Posterior vena cava (tissue), 2 donors: ENCODE results near the gene SEMA7A. TPM values are rescaled to one million over a fixed set of nuclear protein-coding genes. Genes with fewer than 3 reads are reported as not detected.
"Not testable (repeated sequence)": the region's sequence is repeated elsewhere in the genome, so short reads cannot be mapped to it uniquely, and the experiment has no call there.

ENCODE experiments used
- DNase-seq: peaks from one replicate; pipeline ENCODE4 v3.0.0-alpha.2; 2020; ENCODE audit warnings: low spot score
- intact Hi-C, 2 donors: fragments of 100-400 bp; cut with DNase I; formaldehyde crosslinking; loops; one replicate each; pipeline versions ENCODE4 v1.14.1 to v1.14.2; 2022 to 2023
- long read RNA-seq, 2 donors: library from polyadenylated mRNA; unstranded; transcript quantifications; one replicate each; pipeline ENCODE4 v2.0.0, GENCODE V29; 2020 to 2021
- total RNA-seq, 2 donors: library from RNA; stranded (reverse); fragmentation: NEBNext Ultra II Directional; extraction: Animal tissue kit (Norgen Biotek cat#: 25700); gene quantifications; one replicate each; pipeline ENCODE4 v1.2.1, GENCODE V29; 2021
- donor health status: DM: yes; HTN: yes; CAD: no.
- donor health status: DM: yes; HTN: yes; CAD: no.

SEMA7A gene, protein sequence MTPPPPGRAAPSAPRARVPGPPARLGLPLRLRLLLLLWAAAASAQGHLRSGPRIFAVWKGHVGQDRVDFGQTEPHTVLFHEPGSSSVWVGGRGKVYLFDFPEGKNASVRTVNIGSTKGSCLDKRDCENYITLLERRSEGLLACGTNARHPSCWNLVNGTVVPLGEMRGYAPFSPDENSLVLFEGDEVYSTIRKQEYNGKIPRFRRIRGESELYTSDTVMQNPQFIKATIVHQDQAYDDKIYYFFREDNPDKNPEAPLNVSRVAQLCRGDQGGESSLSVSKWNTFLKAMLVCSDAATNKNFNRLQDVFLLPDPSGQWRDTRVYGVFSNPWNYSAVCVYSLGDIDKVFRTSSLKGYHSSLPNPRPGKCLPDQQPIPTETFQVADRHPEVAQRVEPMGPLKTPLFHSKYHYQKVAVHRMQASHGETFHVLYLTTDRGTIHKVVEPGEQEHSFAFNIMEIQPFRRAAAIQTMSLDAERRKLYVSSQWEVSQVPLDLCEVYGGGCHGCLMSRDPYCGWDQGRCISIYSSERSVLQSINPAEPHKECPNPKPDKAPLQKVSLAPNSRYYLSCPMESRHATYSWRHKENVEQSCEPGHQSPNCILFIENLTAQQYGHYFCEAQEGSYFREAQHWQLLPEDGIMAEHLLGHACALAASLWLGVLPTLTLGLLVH
- total RNA-seq, result 1 to 10 TPM; 1.2 to 2.0 TPM
- long read RNA-seq, donor 1, result 0 reads
- long read RNA-seq, donor 2, result 0 reads

DNA sequence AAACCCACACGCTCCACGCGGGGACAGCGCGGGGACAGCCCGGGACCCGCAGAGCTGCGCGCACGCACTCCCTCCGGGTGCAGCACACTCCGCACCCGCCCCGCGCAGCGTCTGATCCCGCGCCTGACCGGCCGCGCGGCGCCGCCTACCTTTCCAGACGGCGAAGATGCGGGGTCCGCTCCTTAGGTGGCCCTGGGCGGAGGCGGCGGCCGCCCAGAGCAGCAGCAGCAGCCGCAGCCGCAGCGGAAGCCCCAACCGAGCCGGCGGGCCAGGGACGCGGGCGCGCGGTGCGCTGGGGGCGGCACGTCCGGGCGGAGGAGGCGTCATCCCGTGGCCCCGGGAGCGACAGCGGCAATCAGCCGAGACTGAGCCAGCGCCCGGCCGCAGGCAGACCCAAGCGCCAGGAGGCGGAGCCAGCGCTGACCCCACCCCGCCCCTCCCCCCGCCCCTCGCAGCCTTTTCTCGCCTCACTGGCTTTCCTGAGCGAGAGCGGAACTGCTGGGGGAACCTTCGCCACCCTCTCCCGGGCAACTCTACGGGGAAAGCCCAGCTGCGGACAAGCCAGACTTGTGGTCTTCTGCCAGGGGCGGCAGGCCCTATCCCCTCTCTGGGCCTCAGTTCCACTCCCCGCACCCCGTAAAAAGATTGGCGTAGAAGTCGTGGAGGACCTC, at the start of gene SEMA7A:
Gene SEMA7A, minus strand, starts transcription at position 367 of the 671 bp plus-strand sequence. Its CDS starts 40 bp downstream, at position 327.
- intact Hi-C loops, result no loop called here
- peak; percentile 93 for DNase-seq

DNA sequence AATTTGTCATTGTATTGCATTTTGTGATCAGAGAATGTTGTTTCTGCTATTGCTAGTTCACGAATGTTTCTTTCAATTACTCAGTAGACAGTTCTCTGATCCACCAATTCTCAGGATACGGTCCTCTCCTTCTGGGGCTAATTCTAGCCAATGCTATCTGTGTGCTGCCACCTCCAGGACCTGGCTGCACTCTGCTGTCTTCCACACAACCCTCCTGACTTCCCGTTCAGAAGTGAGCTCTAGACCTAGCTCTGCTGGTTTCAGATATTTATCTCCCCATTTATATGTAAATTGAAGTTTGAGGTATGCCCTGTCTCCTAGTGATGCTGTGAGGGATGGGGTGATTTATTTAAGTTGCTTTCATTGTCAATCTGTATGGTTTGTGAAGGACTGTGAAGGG, 48.9 kb upstream of the SEMA7A start:
- DNase-seq, result no peak

DNA sequence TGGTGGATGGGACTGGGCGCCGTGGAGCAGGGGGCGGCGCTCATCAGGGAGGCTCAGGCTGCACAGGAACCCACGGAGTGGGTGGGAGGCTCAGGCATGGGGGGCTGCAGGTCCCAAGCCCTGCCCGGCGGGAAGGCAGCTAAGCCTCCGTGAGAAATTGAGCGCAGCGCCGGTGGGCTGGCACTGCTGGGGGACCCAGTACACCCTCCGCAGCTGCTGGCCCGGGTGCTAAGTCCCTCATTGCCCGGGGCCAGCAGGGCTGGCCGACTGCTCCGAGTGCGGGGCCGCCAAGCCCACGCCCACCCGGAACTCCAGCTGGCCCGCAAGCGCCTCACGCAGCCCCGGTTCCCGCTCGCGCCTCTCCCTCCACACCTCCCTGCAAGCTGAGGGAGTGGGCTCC, 46.6 kb upstream of the SEMA7A start:
- intact Hi-C loops, DNase-seq: not testable (repeated sequence)

More for the DNA sequence above, 48.9 kb upstream of the SEMA7A start:
- intact Hi-C loops, result no loop called here

DNA sequence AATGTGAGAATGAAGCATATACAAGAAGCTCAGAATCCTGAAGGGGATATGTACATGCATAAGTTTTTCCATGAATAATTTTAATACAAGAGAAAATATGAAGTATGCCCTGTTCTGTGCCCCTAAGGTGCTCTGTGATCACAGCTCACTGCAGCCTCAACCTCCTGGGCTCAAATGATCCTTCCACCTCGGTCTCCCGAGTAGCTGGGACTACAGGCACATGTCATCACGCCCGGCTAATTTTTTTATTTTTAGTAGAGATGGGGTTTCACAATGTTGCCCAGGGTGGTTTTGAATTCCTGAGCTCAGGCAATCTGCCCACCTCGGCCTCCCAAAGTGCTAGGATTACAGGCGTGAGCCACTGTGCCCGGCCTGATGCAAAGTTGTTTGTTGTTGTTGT, 37.9 kb upstream of the SEMA7A start:
- DNase-seq, intact Hi-C loops: not testable (repeated sequence)

DNA sequence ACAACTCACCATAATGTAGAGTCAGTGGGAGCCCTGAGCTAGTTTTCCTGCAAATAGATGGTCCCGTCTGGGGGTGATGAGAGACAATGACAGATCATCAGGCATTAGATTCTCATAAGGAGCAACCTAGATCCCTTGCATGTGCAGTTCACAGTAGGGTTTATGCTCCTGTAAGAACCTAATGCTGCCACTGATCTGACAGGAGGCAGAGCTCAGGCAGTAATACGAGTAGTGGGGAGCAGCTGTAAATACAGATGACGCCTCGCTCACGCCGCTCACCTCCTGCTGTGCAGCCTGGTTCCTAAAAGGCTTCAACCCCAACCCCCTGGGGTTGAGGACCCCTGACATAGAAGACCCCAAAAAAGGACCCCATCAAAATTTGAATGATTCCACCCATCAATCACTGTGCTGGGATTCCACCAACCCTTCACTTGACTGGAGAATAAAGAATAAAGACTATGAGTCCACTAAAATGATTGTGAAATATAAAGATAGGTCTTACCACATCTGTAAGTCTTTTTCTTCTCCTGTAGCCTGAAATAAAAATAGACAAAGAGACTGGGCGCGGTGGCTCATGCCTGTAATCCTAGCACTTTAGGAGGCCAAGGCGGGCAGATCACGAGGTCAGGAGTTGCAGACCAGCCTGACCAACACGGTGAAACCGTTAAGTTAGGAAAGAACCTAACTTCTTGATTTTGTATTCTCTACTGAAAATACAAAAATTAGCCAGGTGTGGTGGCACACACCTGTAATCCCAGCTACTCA, 37.1 kb upstream of the SEMA7A start:
- DNase-seq, result no peak
- intact Hi-C loops, result no loop called here

DNA sequence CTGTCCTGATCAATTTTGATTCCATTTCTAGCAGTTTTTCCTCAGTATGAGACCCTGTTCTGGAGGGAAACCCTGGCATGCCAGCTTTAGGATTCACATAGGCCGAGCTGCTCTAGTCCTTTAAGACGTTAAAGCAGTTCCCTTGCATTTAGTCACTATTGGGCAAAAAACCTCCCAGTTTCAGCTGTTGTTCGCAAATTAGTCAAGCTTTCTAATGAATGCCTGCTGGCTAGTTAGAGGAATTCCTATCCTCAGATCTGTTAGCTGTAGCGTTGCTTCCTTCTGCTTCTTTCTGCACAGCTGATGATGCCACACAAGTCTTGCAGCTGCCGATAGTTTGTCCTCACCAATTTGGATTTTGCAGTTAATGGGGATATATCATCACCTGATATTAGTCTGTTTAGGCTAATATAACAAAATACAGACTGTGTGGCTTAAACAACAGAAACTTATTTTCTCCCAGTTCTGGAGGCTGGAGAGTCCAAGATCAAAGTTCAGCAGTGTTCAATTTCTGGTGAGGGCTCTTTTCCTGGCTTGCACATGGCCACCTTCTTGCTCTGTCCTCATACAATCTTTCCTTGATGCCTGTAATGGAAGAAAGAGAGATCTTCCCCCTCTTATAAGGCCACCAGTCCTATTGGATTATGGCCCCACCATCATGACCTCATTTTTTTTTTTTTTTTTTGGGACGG, 34.7 kb upstream of the SEMA7A start:
- no peak for DNase-seq
- intact Hi-C loops, result no loop called here

DNA sequence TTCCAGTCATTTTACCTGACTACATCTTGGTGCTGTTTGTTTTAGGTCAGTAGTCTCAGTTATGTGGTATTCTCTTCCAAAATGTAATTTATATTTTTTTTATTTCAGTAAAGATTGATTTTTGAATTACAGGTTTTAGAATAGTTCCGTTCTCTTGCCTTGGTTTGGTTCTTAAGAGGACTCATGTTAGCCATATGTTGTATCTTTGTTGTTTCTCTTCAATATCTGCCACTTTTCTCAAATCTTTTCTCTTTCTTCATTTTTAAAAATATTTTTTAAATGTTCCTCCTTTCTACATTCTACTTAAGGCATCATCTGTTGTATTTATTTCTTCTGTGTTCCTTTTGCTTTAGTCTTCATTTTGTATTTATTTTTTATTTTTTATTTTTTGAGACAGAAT, 32.8 kb upstream of the SEMA7A start:
- intact Hi-C loops, result no loop called here
- no peak for DNase-seq

DNA sequence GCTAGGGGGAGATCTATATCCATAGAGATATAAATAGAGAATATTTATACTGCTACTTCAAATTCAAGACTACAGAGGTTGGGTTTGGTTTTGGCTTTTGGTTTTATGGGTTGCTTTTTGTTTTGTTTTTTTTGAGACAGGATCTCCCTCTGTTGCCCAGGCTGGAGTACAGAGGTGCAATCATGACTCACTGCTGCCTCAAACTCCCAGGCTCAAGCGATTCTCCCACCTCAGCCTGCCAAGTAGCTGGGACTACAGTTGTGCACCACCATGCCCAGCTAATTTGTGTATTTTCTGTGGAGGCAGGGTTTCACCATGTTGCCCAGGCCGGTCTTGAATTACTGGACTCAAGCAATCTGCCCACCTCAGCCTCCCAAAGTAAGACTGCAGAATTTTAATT, 31.1 kb upstream of the SEMA7A start:
- DNase-seq, result no peak
- intact Hi-C loops, result no loop called here

DNA sequence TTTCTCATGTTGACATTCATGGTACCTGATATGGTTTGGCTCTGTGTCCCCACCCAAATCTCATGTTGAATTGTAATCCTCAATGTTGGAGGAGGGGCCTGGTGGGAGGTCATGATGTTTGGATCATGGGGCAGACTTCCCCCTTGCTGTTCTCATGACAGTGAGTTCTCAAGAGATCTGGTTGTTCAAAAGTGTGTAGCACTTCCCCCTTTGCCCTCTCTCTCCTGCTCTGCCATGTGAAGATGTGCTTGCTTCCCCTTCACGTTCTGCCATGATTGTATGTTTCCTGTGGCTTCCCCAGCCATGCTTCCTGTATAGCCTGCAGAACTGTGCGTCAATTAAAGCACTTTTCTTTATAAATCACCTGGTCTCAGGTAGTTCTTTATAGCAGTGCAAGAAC, 30.5 kb upstream of the SEMA7A start:
- intact Hi-C loops, result no loop called here
- DNase-seq, result no peak

DNA sequence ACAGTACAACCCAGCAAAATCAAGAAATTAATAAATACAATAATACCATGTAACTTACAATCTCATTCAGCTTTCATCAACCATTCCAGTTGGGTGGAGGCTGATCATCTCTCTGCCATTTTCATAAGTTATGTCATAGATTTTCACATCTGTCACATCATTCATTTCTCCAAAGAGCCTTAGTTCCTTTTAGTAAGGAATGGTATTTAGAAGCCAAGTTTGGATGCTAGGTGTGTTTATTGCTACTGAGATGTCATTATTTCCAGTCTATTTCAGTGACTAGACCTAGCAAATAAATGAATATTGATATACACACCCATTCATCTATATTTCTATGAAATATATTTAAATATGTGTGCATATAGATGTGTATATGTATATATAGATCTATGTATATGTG, 29.9 kb upstream of the SEMA7A start:
- intact Hi-C loops, result no loop called here

DNA sequence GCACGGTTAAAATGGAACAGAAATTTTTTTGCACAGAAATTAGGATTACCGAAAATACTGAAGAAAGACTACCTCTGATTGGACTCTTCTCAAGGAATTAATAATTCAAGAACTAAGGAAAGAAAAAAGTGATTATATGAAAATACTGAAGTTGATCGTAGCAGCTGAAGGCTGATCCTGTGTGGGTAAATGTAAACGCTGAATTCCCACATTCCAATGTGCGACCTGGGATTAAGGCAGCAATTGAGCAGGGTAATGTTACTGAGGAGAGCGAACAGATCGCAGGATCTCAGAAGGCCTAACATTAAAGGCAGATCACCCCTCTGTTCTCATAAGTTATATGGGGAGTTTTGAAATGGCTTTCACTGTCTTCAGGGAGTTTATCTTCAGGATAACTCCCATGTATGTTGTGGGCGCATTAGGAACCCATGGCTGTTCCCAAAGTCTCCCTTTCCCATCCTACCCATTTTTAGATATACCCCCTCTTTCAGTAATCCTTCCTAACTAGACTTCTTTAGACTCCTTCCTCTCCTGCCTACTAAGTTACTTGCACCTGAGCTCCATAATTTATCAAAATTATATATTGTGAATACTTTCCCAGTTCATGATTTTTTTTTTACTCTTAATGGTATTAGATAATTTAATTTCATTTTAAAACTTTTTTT, 28.2 kb upstream of the SEMA7A start:
- DNase-seq, result no peak
- intact Hi-C loops, result no loop called here

More for the DNA sequence above, 29.9 kb upstream of the SEMA7A start:
- no peak for DNase-seq

DNA sequence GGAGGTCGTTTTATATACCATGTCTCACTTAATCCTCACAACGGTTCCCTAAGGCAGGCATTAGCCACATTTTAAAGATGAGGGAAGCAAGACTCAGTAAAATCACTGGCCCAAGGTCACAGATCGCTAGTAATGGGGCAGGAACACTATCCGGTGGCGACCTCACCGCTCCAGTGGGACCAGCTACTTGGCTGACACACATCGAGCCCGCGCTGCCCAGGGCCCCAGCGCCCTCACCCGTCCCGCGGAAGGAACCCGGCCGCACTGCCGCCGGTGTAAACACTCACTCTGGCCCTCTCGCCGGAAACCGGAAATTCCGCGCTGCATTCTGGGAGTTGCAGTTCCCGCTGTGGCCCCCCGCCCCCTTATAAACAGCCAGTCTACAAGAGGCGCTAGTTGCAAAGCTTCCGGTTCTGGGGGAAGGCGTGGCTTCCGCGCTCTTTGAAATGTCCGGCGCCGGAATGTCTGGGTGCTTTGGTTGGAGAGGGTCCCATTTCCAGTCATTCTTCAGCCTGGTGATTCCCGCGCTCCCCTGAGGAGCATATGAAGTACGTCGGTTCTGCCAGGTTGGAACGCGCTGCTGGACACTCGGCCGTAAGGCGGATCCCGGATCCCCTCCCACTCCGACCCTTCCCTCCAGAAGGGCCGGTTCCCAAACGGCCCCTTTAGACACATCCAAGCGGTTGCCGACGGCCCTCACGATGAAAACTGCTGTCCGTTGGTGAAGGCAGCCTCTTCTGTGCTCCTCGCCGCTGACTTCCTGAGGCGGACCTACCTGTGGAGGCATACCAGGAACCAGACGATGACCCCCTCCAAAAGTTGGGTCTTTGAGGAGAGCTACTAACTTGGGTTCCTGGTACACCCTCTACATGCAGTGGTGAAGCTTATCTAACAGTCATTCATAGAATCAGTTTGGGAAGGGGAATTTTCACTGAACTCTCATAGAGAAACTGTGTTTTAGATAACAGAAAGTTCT, 27.4 kb upstream of the SEMA7A start, which contains the start of gene UBL7:
Gene UBL7, minus strand, starts transcription at position 290 of the 976 bp plus-strand sequence. CDS start 2,293 bp downstream, outside the sequence.
- intact Hi-C loops, result no loop called here
- DNase-seq, result peak; percentile 99

DNA sequence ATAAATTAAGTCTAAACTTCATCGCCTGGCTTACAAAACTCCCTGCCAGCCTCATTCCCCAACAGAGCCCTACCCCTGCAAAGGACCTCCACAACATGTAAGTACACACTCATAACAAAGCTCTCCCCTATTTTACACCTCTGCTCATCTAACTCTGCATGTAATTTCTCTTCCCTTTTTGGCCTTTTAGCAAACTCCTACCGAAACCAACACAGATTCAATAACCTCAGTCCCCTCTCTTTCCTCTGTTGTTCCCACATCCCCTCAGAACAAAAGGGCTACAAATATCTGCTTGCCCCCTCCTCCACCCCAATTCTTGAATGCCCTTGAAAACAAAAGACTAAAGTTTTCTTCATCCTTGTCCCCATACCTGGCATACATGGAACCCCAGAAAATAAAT, 26.5 kb upstream of the SEMA7A start:
- intact Hi-C loops, result no loop called here
- DNase-seq, result no peak

DNA sequence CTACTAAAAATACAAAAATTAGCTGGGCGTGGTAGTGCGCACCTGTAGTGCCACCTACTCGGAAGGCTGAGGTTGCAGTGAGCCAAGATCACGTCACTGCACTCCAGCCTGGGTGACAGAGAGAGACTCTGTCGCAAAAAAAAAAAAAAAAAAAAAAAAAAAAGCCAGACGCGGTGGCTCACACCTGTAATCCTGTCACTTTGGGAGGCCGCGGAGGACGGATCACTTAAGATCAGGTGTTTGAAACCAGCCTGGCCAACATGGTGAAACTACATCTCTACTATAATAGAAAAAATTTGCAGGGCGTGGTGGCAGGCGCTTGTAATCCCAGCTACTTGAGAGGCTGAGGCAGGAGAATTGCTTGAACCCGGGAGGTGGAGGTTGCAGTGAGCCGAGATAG, 26.0 kb upstream of the SEMA7A start:
- intact Hi-C loops, result not testable (repeated sequence)

DNA sequence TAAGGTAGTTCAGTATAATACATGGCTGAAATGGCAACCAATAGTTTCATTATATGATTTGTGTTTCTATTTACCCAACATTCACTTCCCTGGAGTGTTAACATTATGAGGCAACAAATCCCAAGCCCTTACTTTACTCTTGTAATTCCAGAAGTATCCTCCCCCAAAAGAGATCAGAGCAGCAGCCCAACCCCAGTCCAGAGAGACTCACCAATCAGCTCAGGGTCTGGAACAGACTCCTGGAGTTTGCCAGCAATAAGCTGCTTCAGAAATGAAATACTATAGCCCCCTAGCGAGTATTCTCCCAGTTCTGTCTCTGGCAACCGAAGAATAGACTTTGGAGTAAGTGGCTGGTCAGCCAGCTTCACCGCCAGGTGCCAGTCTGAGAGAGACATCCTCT, 24.7 kb upstream of the SEMA7A start:
- DNase-seq, result no peak
- intact Hi-C loops, result no loop called here

More for the DNA sequence above, 26.0 kb upstream of the SEMA7A start:
- DNase-seq, result not testable (repeated sequence)

DNA sequence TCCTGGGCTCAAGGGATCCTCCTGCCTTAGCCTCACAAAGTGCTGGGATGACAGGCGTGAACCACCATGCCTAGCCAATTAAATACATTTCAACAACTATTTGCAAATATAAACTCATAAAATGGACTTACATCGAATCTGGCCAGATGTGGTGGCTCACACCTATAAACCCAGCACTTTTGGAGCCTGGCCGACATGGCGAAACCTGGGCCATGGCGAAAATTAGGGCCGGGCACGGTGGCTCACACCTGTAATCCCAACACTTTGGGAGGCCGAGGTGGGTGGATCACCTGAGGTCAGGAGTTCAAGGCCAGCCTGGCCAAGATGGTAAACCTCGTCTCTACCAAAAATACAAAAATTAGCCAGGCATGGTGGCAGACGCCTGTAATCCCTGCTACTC, 23.3 kb upstream of the SEMA7A start:
- DNase-seq, intact Hi-C loops: not testable (repeated sequence)
